Hair follicle dermal papilla cell (primary cell): ENCODE data around the gene PEDS1. TPM values are rescaled to one million over a fixed set of nuclear protein-coding genes. Genes with fewer than 3 reads are reported as not detected.

Source experiments
- total RNA-seq: library from RNA; depleted of rRNA; stranded (reverse); fragments of >200 nt; gene quantifications from 2 replicates; pipeline ENCODE4 v1.2.3, GENCODE V29; 2012

Gene PEDS1
- 40.2 and 44.6 TPM in 2 replicates for total RNA-seq

GRCh38 chr20:50153500-50154377 is at the start of gene PEDS1:
Gene PEDS1 (minus strand): TSS chr20:50153723. CDS start chr20:50153637, 86 bp downstream.

DNA sequence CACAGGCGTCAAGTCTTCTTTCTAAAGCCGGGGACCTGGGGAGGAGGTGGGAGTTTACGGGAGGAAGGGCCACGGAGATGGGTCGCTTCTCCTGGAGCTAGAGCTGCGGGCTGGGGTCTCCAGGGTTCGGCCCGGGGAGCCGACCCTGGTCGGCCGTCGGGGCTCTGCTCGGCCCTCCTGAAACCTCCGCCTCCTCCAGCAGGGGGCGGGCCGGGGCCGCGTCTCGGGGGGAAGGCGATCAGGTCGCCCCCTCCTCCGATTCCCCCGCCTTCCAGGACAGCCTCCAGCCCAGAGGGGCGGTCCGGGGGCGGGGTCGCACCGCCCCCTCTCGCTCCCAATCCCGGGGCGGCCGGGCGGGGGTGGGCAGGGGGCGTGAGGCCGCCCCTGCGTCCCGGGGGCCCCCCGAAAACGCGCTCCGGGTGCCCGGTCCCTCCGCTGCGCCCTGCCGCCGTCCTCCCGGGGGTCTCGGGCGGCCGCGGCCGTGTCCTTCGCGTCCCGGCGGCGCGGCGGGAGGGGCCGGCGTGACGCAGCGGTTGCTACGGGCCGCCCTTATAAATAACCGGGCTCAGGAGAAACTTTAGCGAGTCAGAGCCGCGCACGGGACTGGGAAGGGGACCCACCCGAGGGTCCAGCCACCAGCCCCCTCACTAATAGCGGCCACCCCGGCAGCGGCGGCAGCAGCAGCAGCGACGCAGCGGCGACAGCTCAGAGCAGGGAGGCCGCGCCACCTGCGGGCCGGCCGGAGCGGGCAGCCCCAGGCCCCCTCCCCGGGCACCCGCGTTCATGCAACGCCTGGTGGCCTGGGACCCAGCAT is 36.9 kb upstream of the PEDS1 start, which contains the start of gene CEBPB:
Gene CEBPB, plus strand, starts transcription at position 580 of the 814 bp plus-strand sequence. Its CDS starts 204 bp downstream, at position 784.

GRCh38 chr20:50112512-50113419 is 40.8 kb downstream of the PEDS1 start, which contains the start of gene UBE2V1:
Gene UBE2V1 (minus strand): TSS chr20:50113150. CDS start chr20:50113128, 22 bp downstream.

Other genes with a start within 250 kb of the PEDS1 start
- gene SPATA2, start 238.2 kb downstream of the PEDS1 start, total RNA-seq = 5.5 and 6.0 TPM in 2 replicates
- gene RNF114, start 217.3 kb downstream of the PEDS1 start, total RNA-seq = 104 and 138 TPM in 2 replicates
- 3.1 and 3.5 TPM in 2 replicates for gene SNAI1, start 170.7 kb downstream of the PEDS1 start, total RNA-seq
- 68.8 and 75.7 TPM in 2 replicates for gene UBE2V1, start 40.6 kb downstream of the PEDS1 start, total RNA-seq
- 146 and 162 TPM in 2 replicates for gene CEBPB, start 37.1 kb upstream of the PEDS1 start, total RNA-seq